CD14-positive monocyte (primary cell): ENCODE measurements around the gene RASAL2. TPM values are rescaled to one million over a fixed set of nuclear protein-coding genes. Genes with fewer than 3 reads are reported as not detected.

Experiments
- DNase-seq, 3 donors: peaks; one replicate each; pipeline ENCODE4 v3.0.0-alpha.2; 2011 to 2022
- H2AFZ ChIP-seq: 2 replicates; pipeline ENCODE4 v1.6.0; 2012; ENCODE audit warnings: mild to moderate bottlenecking, low read depth, low read length, inconsistent platforms; ENCODE audit not compliant: insufficient read depth, poor library complexity, severe bottlenecking
- H3K27ac ChIP-seq, 2 donors: 1 replicate in 1 of 2; 2 replicates in 1 of 2; pipeline ENCODE4 v1.5.1; 2012 to 2013; ENCODE audit warnings: low read length in 2 of 2, control low read depth in 1 of 2, inconsistent platforms in 1 of 2, low read depth in 1 of 2, mild to moderate bottlenecking in 1 of 2
- H3K27me3 ChIP-seq, 2 donors: one replicate each; pipeline versions ENCODE4 v1.6.0 to v1.6.1; 2011 to 2013; ENCODE audit warnings: low read length in 2 of 2; ENCODE audit not compliant: control insufficient read depth in 2 of 2, insufficient read depth in 2 of 2
- H3K36me3 ChIP-seq, 2 donors: replicated peaks in 1 of 2; 1 replicate in 1 of 2; 2 replicates in 1 of 2; pipeline versions ENCODE4 v1.5.1 to v1.6.1; 2012 to 2013; ENCODE audit warnings: low read length in 2 of 2, control low read depth in 1 of 2, inconsistent platforms in 1 of 2, mild to moderate bottlenecking in 1 of 2; ENCODE audit not compliant: insufficient read depth in 2 of 2, control insufficient read depth in 1 of 2
- H3K4me1 ChIP-seq, 2 donors: 1 replicate in 1 of 2; 2 replicates in 1 of 2; pipeline versions ENCODE4 v1.5.1 to v1.6.1; 2012 to 2013; ENCODE audit warnings: low read length in 2 of 2, control low read depth in 1 of 2, inconsistent platforms in 1 of 2, mild to moderate bottlenecking in 1 of 2, moderate library complexity in 1 of 2; ENCODE audit not compliant: insufficient read depth in 2 of 2, control insufficient read depth in 1 of 2
- H3K4me2 ChIP-seq: replicated peaks from 2 replicates; pipeline ENCODE3; 2012; ENCODE audit warnings: low read length, moderate library complexity, mild to moderate bottlenecking; ENCODE audit not compliant: poor library complexity, severe bottlenecking; ENCODE audit errors: extremely low read depth
- H3K4me3 ChIP-seq, 3 experiments: fragments of 200-600 bp in 1 of 3; sonication (generic) in 1 of 3; replicated peaks in 1 of 3; 1 replicate in 2 of 3; 2 replicates in 1 of 3; pipeline ENCODE4 v1.5.1; 2011 to 2013; ENCODE audit warnings: low read length in 3 of 3, mild to moderate bottlenecking in 3 of 3, control low read depth in 2 of 3, low read depth in 2 of 3, inconsistent platforms in 1 of 3, moderate library complexity in 1 of 3
- H3K79me2 ChIP-seq: 2 replicates; pipeline ENCODE4 v1.6.0; 2012; ENCODE audit warnings: mild to moderate bottlenecking, control low read depth, inconsistent platforms, low read length, moderate library complexity; ENCODE audit not compliant: insufficient read depth
- H3K9ac ChIP-seq: 2 replicates; pipeline ENCODE4 v1.6.0; 2017; ENCODE audit warnings: low read length, mild to moderate bottlenecking; ENCODE audit not compliant: insufficient read depth, poor library complexity, severe bottlenecking
- H3K9me3 ChIP-seq, 2 donors: replicated peaks in 1 of 2; 1 replicate in 1 of 2; 2 replicates in 1 of 2; pipeline versions ENCODE4 v1.5.1 to v1.6.1; 2012 to 2013; ENCODE audit warnings: low read length in 2 of 2, control low read depth in 1 of 2; ENCODE audit not compliant: control insufficient read depth in 1 of 2, insufficient read depth in 1 of 2
- H4K20me1 ChIP-seq: 2 replicates; pipeline ENCODE4 v1.6.0; 2012; ENCODE audit warnings: mild to moderate bottlenecking, low read length, control low read depth, moderate library complexity; ENCODE audit not compliant: insufficient read depth
- H3K27ac Mint-ChIP-seq, 7 donors: one replicate each; pipeline ENCODE4 v1.8.0; 2020; ENCODE audit warnings: mild to moderate bottlenecking in 7 of 7, mixed read lengths in 7 of 7, moderate library complexity in 6 of 7, inconsistent platforms in 2 of 7
- H3K27me3 Mint-ChIP-seq, 3 donors: one replicate each; pipeline ENCODE4 v1.8.0; 2021 to 2022; ENCODE audit warnings: low read depth in 3 of 3, mild to moderate bottlenecking in 3 of 3, mixed read lengths in 3 of 3, moderate library complexity in 3 of 3, inconsistent platforms in 1 of 3
- H3K36me3 Mint-ChIP-seq, 2 donors: one replicate each; pipeline ENCODE4 v1.8.0; 2020; ENCODE audit warnings: mixed read lengths in 2 of 2, inconsistent platforms in 1 of 2, mild to moderate bottlenecking in 1 of 2
- H3K4me1 Mint-ChIP-seq: one replicate; pipeline ENCODE4 v1.8.0; 2020; ENCODE audit warnings: mild to moderate bottlenecking, mixed read lengths
- H3K4me3 Mint-ChIP-seq, 2 donors: one replicate each; pipeline ENCODE4 v1.8.0; 2020; ENCODE audit warnings: mild to moderate bottlenecking in 2 of 2, mixed read lengths in 2 of 2, moderate library complexity in 1 of 2
- H3K9me3 Mint-ChIP-seq, 7 donors: one replicate each; pipeline ENCODE4 v1.8.0; 2020 to 2022; ENCODE audit warnings: mixed read lengths in 7 of 7, mild to moderate bottlenecking in 6 of 7, moderate library complexity in 6 of 7, inconsistent platforms in 2 of 7
- CTCF ChIP-seq: fragments of 200-600 bp; IDR thresholded peaks from one replicate; pipeline ENCODE4 v1.8.0; 2022; ENCODE audit warnings: antibody characterized with exemption, mild to moderate bottlenecking
- whole genome bisulfite sequencing: methylation state at CpG from one replicate; pipeline ENCODE4 v1.1.5; 2013; ENCODE audit warnings: missing lambda C conversion rate; ENCODE audit not compliant: insufficient coverage; 5-methylcytosine and 5-hydroxymethylcytosine counted together
- intact Hi-C, 2 donors: fragments of 100-400 bp; cut with micrococcal nuclease; formaldehyde crosslinking; loops; one replicate each; pipeline versions ENCODE4 v1.15.0 to v1.15.1; 2023
- polyA plus RNA-seq, 3 donors: library from polyadenylated mRNA; depleted of rRNA in 1 of 3; unstranded in 2 of 3; stranded (reverse) in 1 of 3; fragments of 300-500 nt in 2 of 3; fragments of >200 nt in 1 of 3; fragmentation: Illumina TruSeq in 2 of 3; gene quantifications; 1 replicate in 2 of 3; 2 replicates in 1 of 3; pipeline ENCODE4 v1.2.3, GENCODE V29; 2012 to 2021

The RASAL2 gene
- polyA plus RNA-seq, 3 donors, result 0.15 to 1.00 (median 0.63) TPM

- Histone ChIP-seq H3K4me1 (peaks cover 6 to 13% of the 10 kb centered on the region in 2 donors), H3K27me3 (no peaks in the 10 kb centered on the region), H3K9me3 (no peaks in the 10 kb centered on the region), H4K20me1 (no peaks in the 10 kb centered on the region), H3K79me2 (no peaks in the 10 kb centered on the region), H2AFZ (no peak overlapping the region), H3K4me3 (no peak overlapping the region), H3K36me3 (no peaks in the 10 kb centered on the region), H3K27ac (no peak overlapping the region), H3K9ac (no peak overlapping the region), H3K4me2 (no peak overlapping the region)
- no peak for TF ChIP-seq CTCF
- intact Hi-C loops, result no loop called here
- Mint-ChIP-seq H3K9me3 (no peaks in the 10 kb centered on the region), H3K4me3 (no peak overlapping the region), H3K36me3 (no peaks in the 10 kb centered on the region), H3K27me3 (no peaks in the 10 kb centered on the region), H3K27ac (no peak overlapping the region), H3K4me1 (peaks cover 18% of the 10 kb centered on the region)
- DNase-seq, result no peak
- WGBS, result no CpG with 5 or more reads among the region's 4 CpGs
These were observed 24.6 kb downstream of the RASAL2 start for GRCh38 chr1:178118524-178118923.

GRCh38 chr1:178119628-178120027 lies 25.7 kb downstream of the RASAL2 start:
- Histone ChIP-seq H3K4me1 (peaks cover 6 to 13% of the 10 kb centered on the region in 2 donors), H4K20me1 (no peaks in the 10 kb centered on the region), H3K9me3 (no peaks in the 10 kb centered on the region), H2AFZ (no peak overlapping the region), H3K79me2 (no peaks in the 10 kb centered on the region), H3K4me2 (no peak overlapping the region), H3K9ac (no peak overlapping the region), H3K27ac (no peak overlapping the region), H3K27me3 (no peaks in the 10 kb centered on the region), H3K4me3 (no peak overlapping the region), H3K36me3 (no peaks in the 10 kb centered on the region)
- no peak for TF ChIP-seq CTCF
- H3K27ac Mint-ChIP-seq, result peak overlapping the region in 2 of 7 donors; percentile 19 to 75
- no peaks in the 10 kb centered on the region for H3K27me3 Mint-ChIP-seq
- WGBS, result 0% methylated on average over 3 of the region's 5 CpGs
- intact Hi-C loops, result no loop called here
- H3K4me1 Mint-ChIP-seq, result peaks cover 18% of the 10 kb centered on the region
- H3K36me3 Mint-ChIP-seq, result no peaks in the 10 kb centered on the region
- no peaks in the 10 kb centered on the region for H3K9me3 Mint-ChIP-seq
- DNase-seq, result peak; percentile 63 to 76 (median 67)
- H3K4me3 Mint-ChIP-seq, result no peak overlapping the region
